Keratinocyte (primary cell): ENCODE data around the gene CDH12. TPM values are rescaled to one million over a fixed set of nuclear protein-coding genes. Genes with fewer than 3 reads are reported as not detected.
"Not testable (repeated sequence)": the region's sequence is repeated elsewhere in the genome, so short reads cannot be mapped to it uniquely, and the experiment has no call there.

Experiments used
- DNase-seq: peaks from one replicate; pipeline ENCODE4 v3.0.0-alpha.2; 2011; ENCODE audit warnings: low read depth, missing footprints, low spot score
- FAIRE-seq: peaks from 2 replicates; lab custom pipeline; 2011; peaks lifted over from hg19 to GRCh38; lab: Jason Lieb, UNC
- H2AFZ ChIP-seq: 2 replicates; pipeline ENCODE4 v1.6.0; 2012; ENCODE audit warnings: low read length, control low read depth, inconsistent platforms; ENCODE audit not compliant: control insufficient read depth
- H3K27ac ChIP-seq: 2 replicates; pipeline ENCODE4 v1.5.1; 2011; ENCODE audit warnings: low read length; ENCODE audit not compliant: control insufficient read depth, insufficient read depth
- H3K27me3 ChIP-seq: 3 replicates; pipeline ENCODE4 v1.6.0; 2011; ENCODE audit warnings: low read length; ENCODE audit not compliant: control insufficient read depth, insufficient read depth; ENCODE audit errors: extremely low read depth
- H3K36me3 ChIP-seq, 2 experiments: 2 replicates in 1 of 2; 3 replicates in 1 of 2; pipeline ENCODE4 v1.5.1; 2011; ENCODE audit warnings: low read length in 2 of 2, mild to moderate bottlenecking in 1 of 2; ENCODE audit not compliant: control insufficient read depth in 2 of 2, insufficient read depth in 2 of 2; ENCODE audit errors: extremely low read depth in 1 of 2
- H3K4me1 ChIP-seq: 3 replicates; pipeline ENCODE4 v1.5.1; 2011; ENCODE audit warnings: low read length; ENCODE audit not compliant: control insufficient read depth, insufficient read depth; ENCODE audit errors: extremely low read depth
- H3K4me2 ChIP-seq: 3 replicates; pipeline ENCODE4 v1.6.0; 2011; ENCODE audit warnings: low read depth, low read length; ENCODE audit not compliant: control insufficient read depth, insufficient read depth; ENCODE audit errors: extremely low read depth
- H3K4me3 ChIP-seq, 3 experiments: fragments of 200-600 bp in 1 of 3; sonication (generic) in 1 of 3; 2 replicates in 2 of 3; 3 replicates in 1 of 3; pipeline ENCODE4 v1.5.1; 2011 to 2016; ENCODE audit warnings: low read length in 3 of 3, mild to moderate bottlenecking in 3 of 3, control low read depth in 2 of 3, inconsistent platforms in 1 of 3, low read depth in 1 of 3, mixed read lengths in 1 of 3, mixed run types in 1 of 3, moderate library complexity in 1 of 3; ENCODE audit not compliant: control insufficient read depth in 2 of 3, insufficient read depth in 2 of 3; ENCODE audit errors: extremely low read depth in 1 of 3
- H3K79me2 ChIP-seq: 2 replicates; pipeline ENCODE4 v1.6.0; 2012; ENCODE audit warnings: low read length; ENCODE audit not compliant: control insufficient read depth, insufficient read depth
- H3K9ac ChIP-seq: 3 replicates; pipeline ENCODE4 v1.6.0; 2011; ENCODE audit warnings: low read length; ENCODE audit not compliant: control insufficient read depth, insufficient read depth; ENCODE audit errors: extremely low read depth
- H3K9me1 ChIP-seq: 3 replicates; pipeline ENCODE4 v1.6.0; 2011; ENCODE audit warnings: low read length; ENCODE audit not compliant: control insufficient read depth, insufficient read depth; ENCODE audit errors: extremely low read depth
- H3K9me3 ChIP-seq: 2 replicates; pipeline ENCODE4 v1.5.1; 2012; ENCODE audit warnings: low read depth, low read length; ENCODE audit not compliant: control insufficient read depth
- H4K20me1 ChIP-seq: 3 replicates; pipeline ENCODE4 v1.6.0; 2011; ENCODE audit warnings: low read length; ENCODE audit not compliant: control insufficient read depth, insufficient read depth; ENCODE audit errors: extremely low read depth
- EZH2 ChIP-seq: IDR thresholded peaks from one replicate; pipeline ENCODE4 v1.6.1; 2012; ENCODE audit warnings: inconsistent platforms, mild to moderate bottlenecking, low read length, moderate library complexity
- dilution Hi-C: fragments of 300-500 bp; cut with MboI; formaldehyde crosslinking; loops from one replicate; pipeline ENCODE4 v1.7.0; 2020; ENCODE audit warnings: low sequenced_read_pairs; ENCODE audit not compliant: extremely low pct_ligation_motif_present
- polyA plus RNA-seq, 5 experiments: library from polyadenylated mRNA; depleted of rRNA in 3 of 5; stranded (reverse) in 3 of 5; stranded (forward) in 1 of 5; unstranded in 1 of 5; fragments of >200 nt; gene quantifications; 1 replicate in 1 of 5; 2 replicates in 3 of 5; 3 replicates in 1 of 5; pipeline versions ENCODE4 v1.2.1 to v1.2.3, GENCODE V29; 2011 to 2012; ENCODE audit warnings: missing spikeins in 2 of 5, low read depth in 1 of 5, low replicate concordance in 1 of 5
- TF ChIP-seq, protein P1 (sequence below), 3 experiments: IDR thresholded peaks in 1 of 3; conservative IDR thresholded peaks in 1 of 3; optimal IDR thresholded peaks in 1 of 3; 2 replicates in 2 of 3; 3 replicates in 1 of 3; pipeline versions ENCODE3 to v1.5.1; 2011; ENCODE audit warnings: low read length in 3 of 3, mild to moderate bottlenecking in 3 of 3, moderate library complexity in 2 of 3, control low read depth in 1 of 3, inconsistent platforms in 1 of 3; ENCODE audit not compliant: insufficient read depth in 2 of 3; ENCODE audit errors: extremely low read depth in 1 of 3

Gene CDH12
- polyA plus RNA-seq, 1 donor (not counting 4 experiments of a cell fraction or from before 2014, with no cell fraction given) = not detected

DNA sequence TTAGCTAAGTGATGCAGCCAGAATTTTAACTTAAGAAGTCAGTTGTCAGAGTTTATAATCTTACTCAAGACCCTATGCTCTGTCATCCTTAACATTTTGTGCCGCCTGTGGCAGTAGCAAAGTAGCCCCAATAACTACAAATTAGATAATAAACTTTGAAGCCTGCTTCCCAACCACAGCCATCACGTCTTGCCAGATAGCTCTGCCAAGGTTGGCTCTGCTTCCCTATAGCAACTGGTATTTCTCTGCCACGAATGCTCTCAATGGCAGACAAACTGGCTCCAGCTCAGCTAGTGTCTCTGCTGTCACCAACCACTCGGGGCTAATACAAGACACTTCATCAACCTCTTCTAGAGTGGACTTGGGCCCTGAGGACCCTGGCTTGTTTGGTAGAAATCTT, 576.1 kb downstream of the CDH12 start:
- Histone ChIP-seq H2AFZ (no peak overlapping the region), H3K9ac (no peak overlapping the region), H4K20me1 (no peaks in the 10 kb centered on the region), H3K4me3 (no peak overlapping the region), H3K4me2 (no peak overlapping the region), H3K4me1 (no peaks in the 10 kb centered on the region), H3K36me3 (no peaks in the 10 kb centered on the region), H3K79me2 (no peaks in the 10 kb centered on the region), H3K9me1 (no peaks in the 10 kb centered on the region), H3K27ac (no peak overlapping the region), H3K9me3 (no peaks in the 10 kb centered on the region), H3K27me3 (no peaks in the 10 kb centered on the region)
- dilution Hi-C loops = no loop called here
- DNase-seq (no peak), FAIRE-seq (no peak)
- TF ChIP-seq EZH2 = no peak
- TF ChIP-seq, protein P1, sequence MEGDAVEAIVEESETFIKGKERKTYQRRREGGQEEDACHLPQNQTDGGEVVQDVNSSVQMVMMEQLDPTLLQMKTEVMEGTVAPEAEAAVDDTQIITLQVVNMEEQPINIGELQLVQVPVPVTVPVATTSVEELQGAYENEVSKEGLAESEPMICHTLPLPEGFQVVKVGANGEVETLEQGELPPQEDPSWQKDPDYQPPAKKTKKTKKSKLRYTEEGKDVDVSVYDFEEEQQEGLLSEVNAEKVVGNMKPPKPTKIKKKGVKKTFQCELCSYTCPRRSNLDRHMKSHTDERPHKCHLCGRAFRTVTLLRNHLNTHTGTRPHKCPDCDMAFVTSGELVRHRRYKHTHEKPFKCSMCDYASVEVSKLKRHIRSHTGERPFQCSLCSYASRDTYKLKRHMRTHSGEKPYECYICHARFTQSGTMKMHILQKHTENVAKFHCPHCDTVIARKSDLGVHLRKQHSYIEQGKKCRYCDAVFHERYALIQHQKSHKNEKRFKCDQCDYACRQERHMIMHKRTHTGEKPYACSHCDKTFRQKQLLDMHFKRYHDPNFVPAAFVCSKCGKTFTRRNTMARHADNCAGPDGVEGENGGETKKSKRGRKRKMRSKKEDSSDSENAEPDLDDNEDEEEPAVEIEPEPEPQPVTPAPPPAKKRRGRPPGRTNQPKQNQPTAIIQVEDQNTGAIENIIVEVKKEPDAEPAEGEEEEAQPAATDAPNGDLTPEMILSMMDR (optimal IDR thresholded peaks at IDR 0.05 in 1 of 3, IDR thresholded peaks at IDR 0.05 in 1 of 3, conservative IDR thresholded peaks at IDR 0.05 in 1 of 3; ENCODE audit: extremely low read depth in 1 of 3, insufficient read depth in 2 of 3, low read length in 3 of 3) = no peak

DNA sequence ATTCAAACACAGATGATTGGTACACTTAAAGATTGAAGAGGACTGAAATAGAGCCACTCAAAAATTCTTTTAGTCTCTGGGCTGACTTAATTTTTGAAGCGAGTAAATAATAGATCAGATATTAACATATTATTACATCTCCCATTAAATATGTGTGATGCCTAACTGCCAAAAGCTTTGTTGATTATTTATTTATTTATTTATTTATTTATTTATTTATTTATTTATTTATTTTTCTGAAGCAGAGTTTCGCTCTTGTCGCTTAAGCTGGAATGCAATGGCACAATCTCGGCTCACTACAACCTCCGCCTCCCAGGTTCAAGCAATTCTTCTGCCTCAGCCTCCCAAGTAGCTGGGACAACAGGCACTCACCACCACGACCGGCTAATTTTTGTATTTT, 587.3 kb downstream of the CDH12 start:
- H3K27ac ChIP-seq, H3K79me2 ChIP-seq, FAIRE-seq, H3K4me3 ChIP-seq, H3K36me3 ChIP-seq, dilution Hi-C loops, DNase-seq, H3K4me1 ChIP-seq, H3K4me2 ChIP-seq, H2AFZ ChIP-seq, H3K9ac ChIP-seq, H3K27me3 ChIP-seq, H3K9me3 ChIP-seq, H3K9me1 ChIP-seq, H4K20me1 ChIP-seq: not testable (repeated sequence)

DNA sequence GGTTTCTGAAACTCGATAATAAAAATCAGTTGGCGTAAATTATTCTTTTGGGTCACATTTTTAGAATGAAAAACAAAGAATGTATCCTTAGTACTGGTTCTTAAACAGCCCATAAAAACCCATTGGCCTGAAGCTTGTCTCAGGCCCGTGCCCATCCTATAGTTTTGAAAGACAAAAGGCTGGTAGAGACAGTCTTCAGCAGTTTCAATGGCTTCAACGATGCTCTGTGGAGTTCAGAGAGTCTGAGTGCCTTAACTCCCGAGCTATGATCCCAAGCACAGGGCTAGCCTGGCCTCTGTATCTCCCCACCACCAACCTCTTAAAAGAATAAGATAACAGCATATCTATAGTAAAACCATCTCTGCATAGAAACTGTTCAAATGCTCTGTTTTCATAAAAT, 595.0 kb downstream of the CDH12 start:
- H3K4me1 ChIP-seq = no peaks in the 10 kb centered on the region
- TF ChIP-seq EZH2 = no peak
- TF ChIP-seq, protein P1 (optimal IDR thresholded peaks at IDR 0.05 in 1 of 3, IDR thresholded peaks at IDR 0.05 in 1 of 3, conservative IDR thresholded peaks at IDR 0.05 in 1 of 3; ENCODE audit: extremely low read depth in 1 of 3, insufficient read depth in 2 of 3, low read length in 3 of 3) = no peak
- FAIRE-seq (no peak), DNase-seq (no peak)
- no peaks in the 10 kb centered on the region for H3K9me1 ChIP-seq
- no peak overlapping the region for H3K4me3 ChIP-seq
- H2AFZ ChIP-seq = no peak overlapping the region
- H3K4me2 ChIP-seq = no peak overlapping the region
- H3K27me3 ChIP-seq = no peaks in the 10 kb centered on the region
- H3K79me2 ChIP-seq = no peaks in the 10 kb centered on the region
- no peak overlapping the region for H3K9ac ChIP-seq
- no peaks in the 10 kb centered on the region for H3K9me3 ChIP-seq
- no peaks in the 10 kb centered on the region for H3K36me3 ChIP-seq
- dilution Hi-C loops = no loop called here
- no peak overlapping the region for H3K27ac ChIP-seq
- no peaks in the 10 kb centered on the region for H4K20me1 ChIP-seq
